ENCODE results near the gene RHOU. TPM values are rescaled to one million over a fixed set of nuclear protein-coding genes. Genes with fewer than 3 reads are reported as not detected.

The RHOU gene
- total and polyA plus RNA-seq, 2 of the 13 experiments (the other 11 are each of a cell fraction or from before 2014, with no cell fraction given), result 11.9 to 18.5 TPM

DNA sequence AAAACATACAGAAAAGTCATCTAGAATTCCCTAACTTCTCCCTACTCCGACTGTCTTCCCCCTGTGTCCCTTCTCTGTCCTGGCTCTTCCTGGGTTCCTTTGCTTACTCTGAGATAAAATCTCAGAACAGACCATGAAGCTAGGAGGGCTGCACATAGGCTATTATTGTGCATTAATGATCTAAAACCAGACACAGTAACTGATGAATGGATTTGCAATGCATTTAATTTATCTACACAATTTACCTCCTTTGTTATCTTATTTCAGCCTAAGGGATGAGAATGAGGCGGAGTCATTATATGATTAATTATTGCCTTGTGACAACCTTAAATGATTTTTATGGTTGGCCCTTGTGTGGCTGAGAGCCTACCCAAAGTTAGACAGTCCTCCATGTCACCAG lies 14.5 kb downstream of the RHOU start:
- WGBS (ENCODE audit: low lambda C conversion rate), result 55% methylated on average over 2 of the region's 2 CpGs
- ATAC-seq, result no peak
- Histone ChIP-seq H3K4me1 (ENCODE audit: insufficient read depth, low read length) (peaks cover 12% of the 10 kb centered on the region), H3K36me3 (replicated peaks in 1 of 2; ENCODE audit: control insufficient read depth in 1 of 2, insufficient read depth in 2 of 2, low read length in 2 of 2) (no peaks in the 10 kb centered on the region; a peak in 2 of 5 replicates), H3K4me3 (replicated peaks in 1 of 3; ENCODE audit: insufficient read depth in 1 of 3, low read depth in 2 of 3, low read length in 3 of 3) (no peak overlapping the region), H3K27ac (ENCODE audit: extremely low read length, insufficient read depth, low read length) (no peak overlapping the region), H3K9ac (ENCODE audit: insufficient read depth, low read depth, low read length) (no peak overlapping the region), H3K4me2 (ENCODE audit: low read depth, low read length) (no peak overlapping the region), H3K79me2 (ENCODE audit: insufficient read depth, low read length) (no peaks in the 10 kb centered on the region), H4K20me1 (ENCODE audit: insufficient read depth, low read length) (no peaks in the 10 kb centered on the region), H3K9me3 (ENCODE audit: low read length) (no peaks in the 10 kb centered on the region), H3K27me3 (ENCODE audit: control insufficient read depth in 1 of 2, insufficient read depth in 2 of 2, low read length in 2 of 2) (no peaks in the 10 kb centered on the region), H2AFZ (ENCODE audit: low read length) (no peak overlapping the region)
- ChIA-PET CTCF (ENCODE audit: low intra/inter-chr PET ratio, low total read pairs) (no interaction called here), POLR2A (no interaction called here)
- FAIRE-seq, result no peak
- in situ Hi-C loops (cut with HindIII; ENCODE audit: extremely low pct_ligation_motif_present, low pct_unique_long_range_greater_than_20kb) (no loop called here), intact Hi-C loops (cut with micrococcal nuclease; ENCODE audit: unreplicated experiment) (no loop called here)
- no peak for DNase-seq (ENCODE audit: low spot score)
- no TSS peak for BruUV-seq (replicated peaks)
- TF ChIP-seq FOSL1 (CRISPR knock-in tag; IDR thresholded peaks at IDR 0.05; ENCODE audit: borderline replicate concordance) (no peak), GABPB1 (CRISPR knock-in tag; IDR thresholded peaks at IDR 0.05) (no peak), ZNF598 (CRISPR knock-in tag; IDR thresholded peaks at IDR 0.05; ENCODE audit: borderline replicate concordance) (no peak), ZNF549 (CRISPR knock-in tag; IDR thresholded peaks at IDR 0.05) (no peak), ZNF879 (CRISPR knock-in tag; IDR thresholded peaks at IDR 0.05) (no peak), ZNF563 (CRISPR knock-in tag; IDR thresholded peaks at IDR 0.05) (no peak), ZNF10 (CRISPR knock-in tag; IDR thresholded peaks at IDR 0.05; ENCODE audit: borderline replicate concordance, low read depth) (no peak), ZNF225 (CRISPR knock-in tag; IDR thresholded peaks at IDR 0.05) (no peak), ZNF331 (CRISPR knock-in tag; IDR thresholded peaks at IDR 0.05) (no peak), ZNF766 (CRISPR knock-in tag; IDR thresholded peaks at IDR 0.05; ENCODE audit: borderline replicate concordance) (no peak)
- TF ChIP-seq, protein P1, sequence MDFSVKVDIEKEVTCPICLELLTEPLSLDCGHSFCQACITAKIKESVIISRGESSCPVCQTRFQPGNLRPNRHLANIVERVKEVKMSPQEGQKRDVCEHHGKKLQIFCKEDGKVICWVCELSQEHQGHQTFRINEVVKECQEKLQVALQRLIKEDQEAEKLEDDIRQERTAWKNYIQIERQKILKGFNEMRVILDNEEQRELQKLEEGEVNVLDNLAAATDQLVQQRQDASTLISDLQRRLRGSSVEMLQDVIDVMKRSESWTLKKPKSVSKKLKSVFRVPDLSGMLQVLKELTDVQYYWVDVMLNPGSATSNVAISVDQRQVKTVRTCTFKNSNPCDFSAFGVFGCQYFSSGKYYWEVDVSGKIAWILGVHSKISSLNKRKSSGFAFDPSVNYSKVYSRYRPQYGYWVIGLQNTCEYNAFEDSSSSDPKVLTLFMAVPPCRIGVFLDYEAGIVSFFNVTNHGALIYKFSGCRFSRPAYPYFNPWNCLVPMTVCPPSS (IDR thresholded peaks at IDR 0.05), result no peak
- TF ChIP-seq, protein P2, sequence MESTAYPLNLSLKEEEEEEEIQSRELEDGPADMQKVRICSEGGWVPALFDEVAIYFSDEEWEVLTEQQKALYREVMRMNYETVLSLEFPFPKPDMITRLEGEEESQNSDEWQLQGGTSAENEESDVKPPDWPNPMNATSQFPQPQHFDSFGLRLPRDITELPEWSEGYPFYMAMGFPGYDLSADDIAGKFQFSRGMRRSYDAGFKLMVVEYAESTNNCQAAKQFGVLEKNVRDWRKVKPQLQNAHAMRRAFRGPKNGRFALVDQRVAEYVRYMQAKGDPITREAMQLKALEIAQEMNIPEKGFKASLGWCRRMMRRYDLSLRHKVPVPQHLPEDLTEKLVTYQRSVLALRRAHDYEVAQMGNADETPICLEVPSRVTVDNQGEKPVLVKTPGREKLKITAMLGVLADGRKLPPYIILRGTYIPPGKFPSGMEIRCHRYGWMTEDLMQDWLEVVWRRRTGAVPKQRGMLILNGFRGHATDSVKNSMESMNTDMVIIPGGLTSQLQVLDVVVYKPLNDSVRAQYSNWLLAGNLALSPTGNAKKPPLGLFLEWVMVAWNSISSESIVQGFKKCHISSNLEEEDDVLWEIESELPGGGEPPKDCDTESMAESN (CRISPR knock-in tag; conservative IDR thresholded peaks at IDR 0.05), result no peak
- TF ChIP-seq, protein P3, sequence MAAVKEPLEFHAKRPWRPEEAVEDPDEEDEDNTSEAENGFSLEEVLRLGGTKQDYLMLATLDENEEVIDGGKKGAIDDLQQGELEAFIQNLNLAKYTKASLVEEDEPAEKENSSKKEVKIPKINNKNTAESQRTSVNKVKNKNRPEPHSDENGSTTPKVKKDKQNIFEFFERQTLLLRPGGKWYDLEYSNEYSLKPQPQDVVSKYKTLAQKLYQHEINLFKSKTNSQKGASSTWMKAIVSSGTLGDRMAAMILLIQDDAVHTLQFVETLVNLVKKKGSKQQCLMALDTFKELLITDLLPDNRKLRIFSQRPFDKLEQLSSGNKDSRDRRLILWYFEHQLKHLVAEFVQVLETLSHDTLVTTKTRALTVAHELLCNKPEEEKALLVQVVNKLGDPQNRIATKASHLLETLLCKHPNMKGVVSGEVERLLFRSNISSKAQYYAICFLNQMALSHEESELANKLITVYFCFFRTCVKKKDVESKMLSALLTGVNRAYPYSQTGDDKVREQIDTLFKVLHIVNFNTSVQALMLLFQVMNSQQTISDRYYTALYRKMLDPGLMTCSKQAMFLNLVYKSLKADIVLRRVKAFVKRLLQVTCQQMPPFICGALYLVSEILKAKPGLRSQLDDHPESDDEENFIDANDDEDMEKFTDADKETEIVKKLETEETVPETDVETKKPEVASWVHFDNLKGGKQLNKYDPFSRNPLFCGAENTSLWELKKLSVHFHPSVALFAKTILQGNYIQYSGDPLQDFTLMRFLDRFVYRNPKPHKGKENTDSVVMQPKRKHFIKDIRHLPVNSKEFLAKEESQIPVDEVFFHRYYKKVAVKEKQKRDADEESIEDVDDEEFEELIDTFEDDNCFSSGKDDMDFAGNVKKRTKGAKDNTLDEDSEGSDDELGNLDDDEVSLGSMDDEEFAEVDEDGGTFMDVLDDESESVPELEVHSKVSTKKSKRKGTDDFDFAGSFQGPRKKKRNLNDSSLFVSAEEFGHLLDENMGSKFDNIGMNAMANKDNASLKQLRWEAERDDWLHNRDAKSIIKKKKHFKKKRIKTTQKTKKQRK (IDR thresholded peaks at IDR 0.05; ENCODE audit: low read length), result no peak
- TF ChIP-seq, protein P4, sequence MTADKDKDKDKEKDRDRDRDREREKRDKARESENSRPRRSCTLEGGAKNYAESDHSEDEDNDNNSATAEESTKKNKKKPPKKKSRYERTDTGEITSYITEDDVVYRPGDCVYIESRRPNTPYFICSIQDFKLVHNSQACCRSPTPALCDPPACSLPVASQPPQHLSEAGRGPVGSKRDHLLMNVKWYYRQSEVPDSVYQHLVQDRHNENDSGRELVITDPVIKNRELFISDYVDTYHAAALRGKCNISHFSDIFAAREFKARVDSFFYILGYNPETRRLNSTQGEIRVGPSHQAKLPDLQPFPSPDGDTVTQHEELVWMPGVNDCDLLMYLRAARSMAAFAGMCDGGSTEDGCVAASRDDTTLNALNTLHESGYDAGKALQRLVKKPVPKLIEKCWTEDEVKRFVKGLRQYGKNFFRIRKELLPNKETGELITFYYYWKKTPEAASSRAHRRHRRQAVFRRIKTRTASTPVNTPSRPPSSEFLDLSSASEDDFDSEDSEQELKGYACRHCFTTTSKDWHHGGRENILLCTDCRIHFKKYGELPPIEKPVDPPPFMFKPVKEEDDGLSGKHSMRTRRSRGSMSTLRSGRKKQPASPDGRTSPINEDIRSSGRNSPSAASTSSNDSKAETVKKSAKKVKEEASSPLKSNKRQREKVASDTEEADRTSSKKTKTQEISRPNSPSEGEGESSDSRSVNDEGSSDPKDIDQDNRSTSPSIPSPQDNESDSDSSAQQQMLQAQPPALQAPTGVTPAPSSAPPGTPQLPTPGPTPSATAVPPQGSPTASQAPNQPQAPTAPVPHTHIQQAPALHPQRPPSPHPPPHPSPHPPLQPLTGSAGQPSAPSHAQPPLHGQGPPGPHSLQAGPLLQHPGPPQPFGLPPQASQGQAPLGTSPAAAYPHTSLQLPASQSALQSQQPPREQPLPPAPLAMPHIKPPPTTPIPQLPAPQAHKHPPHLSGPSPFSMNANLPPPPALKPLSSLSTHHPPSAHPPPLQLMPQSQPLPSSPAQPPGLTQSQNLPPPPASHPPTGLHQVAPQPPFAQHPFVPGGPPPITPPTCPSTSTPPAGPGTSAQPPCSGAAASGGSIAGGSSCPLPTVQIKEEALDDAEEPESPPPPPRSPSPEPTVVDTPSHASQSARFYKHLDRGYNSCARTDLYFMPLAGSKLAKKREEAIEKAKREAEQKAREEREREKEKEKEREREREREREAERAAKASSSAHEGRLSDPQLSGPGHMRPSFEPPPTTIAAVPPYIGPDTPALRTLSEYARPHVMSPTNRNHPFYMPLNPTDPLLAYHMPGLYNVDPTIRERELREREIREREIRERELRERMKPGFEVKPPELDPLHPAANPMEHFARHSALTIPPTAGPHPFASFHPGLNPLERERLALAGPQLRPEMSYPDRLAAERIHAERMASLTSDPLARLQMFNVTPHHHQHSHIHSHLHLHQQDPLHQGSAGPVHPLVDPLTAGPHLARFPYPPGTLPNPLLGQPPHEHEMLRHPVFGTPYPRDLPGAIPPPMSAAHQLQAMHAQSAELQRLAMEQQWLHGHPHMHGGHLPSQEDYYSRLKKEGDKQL (CRISPR knock-in tag; IDR thresholded peaks at IDR 0.05; ENCODE audit: low read depth), result no peak

Data from HepG2 (cell line).